Measurements from ENCODE around the gene NHLH2.

NHLH2 gene

GRCh38 chr1:115873184-115873583, 32.3 kb upstream of the NHLH2 start:
- no peak for TF ChIP-seq SIN3A (IDR thresholded peaks at IDR 0.05; ENCODE audit: borderline replicate concordance, insufficient read depth, low read length)
- TF ChIP-seq REST (IDR thresholded peaks at IDR 0.05; ENCODE audit: insufficient read depth in 1 of 2, low read depth in 2 of 2, low read length in 2 of 2) = no peak
- TF ChIP-seq POLR2AphosphoS5 (IDR thresholded peaks at IDR 0.05; ENCODE audit: low read depth, low read length) = no peak

GRCh38 chr1:115869064-115869463, 28.1 kb upstream of the NHLH2 start:
- TF ChIP-seq POLR2AphosphoS5 (IDR thresholded peaks at IDR 0.05; ENCODE audit: low read depth, low read length) = no peak
- no peak for TF ChIP-seq FOXP2 (optimal IDR thresholded peaks at IDR 0.05; ENCODE audit: borderline replicate concordance, extremely low read depth, extremely low read length, insufficient read depth)
- TF ChIP-seq TAF1 (IDR thresholded peaks at IDR 0.05; ENCODE audit: borderline replicate concordance, insufficient read depth, low read length) = no peak

- TF ChIP-seq POLR2AphosphoS5 (IDR thresholded peaks at IDR 0.05; ENCODE audit: low read depth, low read length) (no peak), SIN3A (IDR thresholded peaks at IDR 0.05; ENCODE audit: borderline replicate concordance, insufficient read depth, low read length) (no peak), FOXP2 (optimal IDR thresholded peaks at IDR 0.05; ENCODE audit: borderline replicate concordance, extremely low read depth, extremely low read length, insufficient read depth) (no peak), TAF1 (IDR thresholded peaks at IDR 0.05; ENCODE audit: borderline replicate concordance, insufficient read depth, low read length) (no peak), REST (IDR thresholded peaks at IDR 0.05; ENCODE audit: insufficient read depth in 1 of 2, low read depth in 2 of 2, low read length in 2 of 2) (no peak)
Observed at GRCh38 chr1:115867216-115867615, 26.3 kb upstream of the NHLH2 start.

GRCh38 chr1:115865704-115866380, 24.9 kb upstream of the NHLH2 start:
- no peak for TF ChIP-seq FOXP2 (optimal IDR thresholded peaks at IDR 0.05; ENCODE audit: borderline replicate concordance, extremely low read depth, extremely low read length, insufficient read depth)
- no peak for TF ChIP-seq TAF1 (IDR thresholded peaks at IDR 0.05; ENCODE audit: borderline replicate concordance, insufficient read depth, low read length)
- no peak for TF ChIP-seq POLR2AphosphoS5 (IDR thresholded peaks at IDR 0.05; ENCODE audit: low read depth, low read length)
- no peak for TF ChIP-seq SIN3A (IDR thresholded peaks at IDR 0.05; ENCODE audit: borderline replicate concordance, insufficient read depth, low read length)
- no peak for TF ChIP-seq REST (IDR thresholded peaks at IDR 0.05; ENCODE audit: insufficient read depth in 1 of 2, low read depth in 2 of 2, low read length in 2 of 2)

- TF ChIP-seq SIN3A (IDR thresholded peaks at IDR 0.05; ENCODE audit: borderline replicate concordance, insufficient read depth, low read length) = no peak
- TF ChIP-seq TAF1 (IDR thresholded peaks at IDR 0.05; ENCODE audit: borderline replicate concordance, insufficient read depth, low read length) = no peak
- no peak for TF ChIP-seq REST (IDR thresholded peaks at IDR 0.05; ENCODE audit: insufficient read depth in 1 of 2, low read depth in 2 of 2, low read length in 2 of 2)
- no peak for TF ChIP-seq POLR2AphosphoS5 (IDR thresholded peaks at IDR 0.05; ENCODE audit: low read depth, low read length)
- no peak for TF ChIP-seq FOXP2 (optimal IDR thresholded peaks at IDR 0.05; ENCODE audit: borderline replicate concordance, extremely low read depth, extremely low read length, insufficient read depth)
Observed at GRCh38 chr1:115862403-115862802, 21.5 kb upstream of the NHLH2 start.
